ENCODE measurements around the gene MORN1. TPM values are rescaled to one million over a fixed set of nuclear protein-coding genes. Genes with fewer than 3 reads are reported as not detected.

The MORN1 gene
- total and polyA plus RNA-seq, 10 of the 15 experiments (the other 5 are each of a cell fraction or from before 2014, with no cell fraction given): 0.76 to 7.9 (median 5.5) TPM

DNA sequence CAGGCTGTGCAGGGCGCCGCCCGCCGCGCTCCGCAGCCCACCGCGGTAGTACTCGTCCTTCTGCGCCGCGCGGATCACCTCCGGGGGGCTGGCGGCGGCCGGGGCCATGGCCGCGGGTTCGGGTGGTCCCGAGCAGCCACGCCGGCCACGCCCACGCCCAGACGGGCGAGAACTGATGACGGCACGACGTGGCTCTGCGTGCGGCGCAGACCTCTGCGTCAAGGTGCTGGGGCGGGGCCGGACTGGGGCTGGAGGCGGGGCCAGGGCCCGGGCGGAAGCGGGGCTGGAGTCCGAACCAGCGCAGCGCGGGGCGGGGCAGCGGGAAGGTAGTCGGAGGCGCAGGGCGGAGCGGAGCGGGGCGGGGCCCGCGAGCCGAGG is 21.0 kb upstream of the MORN1 start, which contains the start of gene PEX10 (continued):
- TF ChIP-seq JUND (IDR thresholded peaks at IDR 0.05; ENCODE audit: low read depth, low read length): no peak
- no peak for TF ChIP-seq RCOR1 (conservative IDR thresholded peaks at IDR 0.05; ENCODE audit: low read depth, low read length)
- TF ChIP-seq BCL3 (IDR thresholded peaks at IDR 0.05; ENCODE audit: borderline replicate concordance, insufficient read depth, low read depth, low read length, poor library complexity, severe bottlenecking): no peak
- TF ChIP-seq HDGF (IDR thresholded peaks at IDR 0.05): no peak
- no peak for TF ChIP-seq SUZ12 (IDR thresholded peaks at IDR 0.05; ENCODE audit: unreplicated experiment)
- TF ChIP-seq ASH2L (IDR thresholded peaks at IDR 0.05; ENCODE audit: borderline replicate concordance, low read depth): no peak
- TF ChIP-seq SREBF1 (IDR thresholded peaks at IDR 0.05; ENCODE audit: low read length): no peak
- no peak for TF ChIP-seq ETV6 (conservative IDR thresholded peaks at IDR 0.05 in 1 of 2, IDR thresholded peaks at IDR 0.05 in 1 of 2; ENCODE audit: borderline replicate concordance in 1 of 2, low read depth in 1 of 2)
- no peak for TF ChIP-seq BACH1 (IDR thresholded peaks at IDR 0.05; ENCODE audit: borderline replicate concordance)
- TF ChIP-seq SIX5 (IDR thresholded peaks at IDR 0.05; ENCODE audit: low read depth, low read length, severe bottlenecking): peak; percentile 39
- TF ChIP-seq ZNF217 (IDR thresholded peaks at IDR 0.05): no peak
- no peak for TF ChIP-seq ZBTB33 (IDR thresholded peaks at IDR 0.05)
- TF ChIP-seq CBX3 (IDR thresholded peaks at IDR 0.05; ENCODE audit: borderline replicate concordance, low read depth): no peak
- 0 out of 3 replicates have a peak, but pooled peaks have one; percentile 5 for TF ChIP-seq POU2F2 (IDR thresholded peaks at IDR 0.05; ENCODE audit: borderline replicate concordance, low read depth, low read length)
- no peak for TF ChIP-seq ZNF622 (IDR thresholded peaks at IDR 0.05)
- peak; percentile 88; the same call in 1 of the 2 replicates for TF ChIP-seq STAT1 (conservative IDR thresholded peaks at IDR 0.05)
- TF ChIP-seq, protein P1, sequence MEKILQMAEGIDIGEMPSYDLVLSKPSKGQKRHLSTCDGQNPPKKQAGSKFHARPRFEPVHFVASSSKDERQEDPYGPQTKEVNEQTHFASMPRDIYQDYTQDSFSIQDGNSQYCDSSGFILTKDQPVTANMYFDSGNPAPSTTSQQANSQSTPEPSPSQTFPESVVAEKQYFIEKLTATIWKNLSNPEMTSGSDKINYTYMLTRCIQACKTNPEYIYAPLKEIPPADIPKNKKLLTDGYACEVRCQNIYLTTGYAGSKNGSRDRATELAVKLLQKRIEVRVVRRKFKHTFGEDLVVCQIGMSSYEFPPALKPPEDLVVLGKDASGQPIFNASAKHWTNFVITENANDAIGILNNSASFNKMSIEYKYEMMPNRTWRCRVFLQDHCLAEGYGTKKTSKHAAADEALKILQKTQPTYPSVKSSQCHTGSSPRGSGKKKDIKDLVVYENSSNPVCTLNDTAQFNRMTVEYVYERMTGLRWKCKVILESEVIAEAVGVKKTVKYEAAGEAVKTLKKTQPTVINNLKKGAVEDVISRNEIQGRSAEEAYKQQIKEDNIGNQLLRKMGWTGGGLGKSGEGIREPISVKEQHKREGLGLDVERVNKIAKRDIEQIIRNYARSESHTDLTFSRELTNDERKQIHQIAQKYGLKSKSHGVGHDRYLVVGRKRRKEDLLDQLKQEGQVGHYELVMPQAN (conservative IDR thresholded peaks at IDR 0.05): peak; percentile 95
- peak; percentile 99 for TF ChIP-seq CREB1 (IDR thresholded peaks at IDR 0.05; ENCODE audit: low read depth)
- peak; percentile 87 for TF ChIP-seq POLR2A (IDR thresholded peaks at IDR 0.05; ENCODE audit: low read depth, low read length)
- TF ChIP-seq KAT2A (conservative IDR thresholded peaks at IDR 0.05; ENCODE audit: control insufficient read depth, low read depth, low read length): no peak
- peak; percentile 93 for TF ChIP-seq MXI1 (IDR thresholded peaks at IDR 0.05; ENCODE audit: low read depth, low read length)
- TF ChIP-seq RB1 (IDR thresholded peaks at IDR 0.05; ENCODE audit: borderline replicate concordance): no peak
- peak; percentile 79 for TF ChIP-seq MAX (IDR thresholded peaks at IDR 0.05; ENCODE audit: low read depth, low read length)
- TF ChIP-seq USF1 (IDR thresholded peaks at IDR 0.05; ENCODE audit: borderline replicate concordance, extremely low read length, insufficient read depth, low read depth, low read length): no peak
- TF ChIP-seq TARDBP (IDR thresholded peaks at IDR 0.05; ENCODE audit: borderline replicate concordance): 0 out of 2 replicates have a peak, but pooled peaks have one; percentile 31
- no peak for TF ChIP-seq LARP7 (IDR thresholded peaks at IDR 0.05)
- TF ChIP-seq NBN (IDR thresholded peaks at IDR 0.05): no peak

Data from GM12878 (cell line).